GM06990 (cell line): Measurements from ENCODE around the gene GNL1.
A peak's percentile ranks its signal among the peaks of the same experiment; 100 is the strongest.
"Not testable (repeated sequence)": the region's sequence is repeated elsewhere in the genome, so short reads cannot be mapped to it uniquely, and the experiment has no call there.

Source experiments
- DNase-seq: peaks from one replicate; pipeline ENCODE4 v3.0.0-alpha.2; 2011; ENCODE audit not compliant: insufficient read length; ENCODE audit errors: extremely low read depth
- H3K27me3 ChIP-seq: replicated peaks from 2 replicates; pipeline ENCODE4 v1.6.0; 2011; ENCODE audit warnings: low read length; ENCODE audit not compliant: control insufficient read depth, insufficient read depth
- H3K36me3 ChIP-seq: 2 replicates; pipeline ENCODE4 v1.5.1; 2011; ENCODE audit warnings: low read length; ENCODE audit not compliant: control insufficient read depth, insufficient read depth
- H3K4me3 ChIP-seq: replicated peaks from 2 replicates; pipeline ENCODE4 v1.5.1; 2011; ENCODE audit warnings: low read depth, mild to moderate bottlenecking, control low read depth, low read length
- TF ChIP-seq, protein P1 (sequence below): IDR thresholded peaks from 2 replicates; pipeline ENCODE4 v1.5.1; 2011; ENCODE audit warnings: low read length, control low read depth, mild to moderate bottlenecking, inconsistent platforms; ENCODE audit not compliant: insufficient read depth, poor library complexity, severe bottlenecking

GNL1 gene

DNA sequence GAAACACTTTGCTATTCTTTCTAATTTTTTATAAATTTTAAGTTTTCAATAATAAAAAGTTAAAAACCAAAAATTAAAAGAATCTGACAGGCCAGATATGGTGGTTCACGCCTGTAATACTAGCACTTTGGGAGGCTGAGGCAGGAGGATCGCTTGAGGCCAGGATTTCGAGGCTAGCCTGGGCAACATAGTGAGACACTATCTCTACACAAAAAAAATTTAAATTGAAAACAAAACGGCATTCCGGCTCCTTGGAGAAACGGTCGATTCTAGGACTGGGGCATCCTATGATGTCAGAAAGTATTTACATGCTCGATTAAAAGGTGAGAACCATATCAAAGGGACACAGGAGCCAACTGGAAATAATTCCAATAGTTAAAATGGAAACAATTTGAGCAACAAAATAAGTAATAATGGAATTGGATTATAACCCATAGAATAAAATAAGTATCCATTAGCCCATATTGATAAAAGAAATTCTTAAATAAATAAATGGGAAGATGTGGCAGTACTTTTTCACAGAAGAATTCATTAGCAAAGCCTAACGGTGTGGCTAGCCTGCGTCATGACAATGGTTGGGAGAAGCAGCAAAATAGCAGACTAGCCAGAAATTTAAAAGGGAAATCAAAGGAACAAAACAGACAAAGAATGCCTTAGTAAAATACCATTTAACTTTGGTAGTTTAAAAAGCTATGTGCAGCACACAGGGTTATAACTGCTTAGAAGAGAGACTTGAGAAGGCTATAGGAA is 45.7 kb downstream of the GNL1 start:
- TF ChIP-seq, protein P1, sequence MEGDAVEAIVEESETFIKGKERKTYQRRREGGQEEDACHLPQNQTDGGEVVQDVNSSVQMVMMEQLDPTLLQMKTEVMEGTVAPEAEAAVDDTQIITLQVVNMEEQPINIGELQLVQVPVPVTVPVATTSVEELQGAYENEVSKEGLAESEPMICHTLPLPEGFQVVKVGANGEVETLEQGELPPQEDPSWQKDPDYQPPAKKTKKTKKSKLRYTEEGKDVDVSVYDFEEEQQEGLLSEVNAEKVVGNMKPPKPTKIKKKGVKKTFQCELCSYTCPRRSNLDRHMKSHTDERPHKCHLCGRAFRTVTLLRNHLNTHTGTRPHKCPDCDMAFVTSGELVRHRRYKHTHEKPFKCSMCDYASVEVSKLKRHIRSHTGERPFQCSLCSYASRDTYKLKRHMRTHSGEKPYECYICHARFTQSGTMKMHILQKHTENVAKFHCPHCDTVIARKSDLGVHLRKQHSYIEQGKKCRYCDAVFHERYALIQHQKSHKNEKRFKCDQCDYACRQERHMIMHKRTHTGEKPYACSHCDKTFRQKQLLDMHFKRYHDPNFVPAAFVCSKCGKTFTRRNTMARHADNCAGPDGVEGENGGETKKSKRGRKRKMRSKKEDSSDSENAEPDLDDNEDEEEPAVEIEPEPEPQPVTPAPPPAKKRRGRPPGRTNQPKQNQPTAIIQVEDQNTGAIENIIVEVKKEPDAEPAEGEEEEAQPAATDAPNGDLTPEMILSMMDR = no peak

DNA sequence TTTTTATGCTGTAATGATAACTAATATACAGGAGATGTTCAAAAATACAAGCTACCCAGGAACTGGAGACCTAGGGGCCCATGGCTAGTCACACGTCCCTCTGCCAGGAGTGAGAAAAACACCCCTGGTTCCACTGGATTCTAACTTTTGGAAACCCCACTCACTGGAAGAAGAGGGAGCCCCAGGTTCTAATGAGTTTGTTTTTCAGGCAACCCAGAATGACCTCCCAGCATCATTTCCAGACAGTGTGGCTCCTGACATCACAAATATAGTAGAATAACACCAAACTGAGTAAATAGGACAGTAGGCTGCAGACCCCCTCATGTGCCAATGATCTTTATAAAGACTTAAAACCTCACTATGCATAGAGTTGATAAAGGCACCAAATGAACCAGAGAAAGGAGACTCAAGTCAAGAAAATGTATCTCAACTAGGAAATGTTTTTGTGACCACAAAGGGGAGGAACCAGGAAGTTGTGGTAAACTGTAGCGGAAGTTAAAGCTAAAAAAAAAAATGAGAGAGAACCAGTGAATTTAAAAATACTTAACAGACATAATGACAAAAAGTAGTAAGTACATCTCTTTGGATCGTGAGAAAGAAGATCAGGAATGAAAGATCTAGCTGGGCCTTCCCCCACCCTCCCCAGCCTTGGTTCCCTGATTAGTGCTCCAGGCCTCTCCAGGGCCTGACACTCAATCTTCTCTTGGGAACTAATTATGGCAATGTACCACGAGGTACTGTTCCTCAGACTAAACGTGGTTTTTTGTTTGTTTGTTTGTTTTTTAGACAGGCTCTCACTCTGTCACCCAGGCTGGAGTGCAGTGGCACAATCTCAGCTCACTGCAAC is 47.2 kb downstream of the GNL1 start:
- DNase-seq = peak; percentile 66
- Histone ChIP-seq H3K27me3 (no peaks in the 10 kb centered on the region), H3K36me3 (no peaks in the 10 kb centered on the region), H3K4me3 (peak overlapping the region; percentile 30)
- TF ChIP-seq, protein P1 = no peak

More for the DNA sequence above, 45.7 kb downstream of the GNL1 start:
- Histone ChIP-seq H3K4me3 (no peak overlapping the region), H3K36me3 (no peaks in the 10 kb centered on the region), H3K27me3 (no peaks in the 10 kb centered on the region)
- no peak for DNase-seq

DNA sequence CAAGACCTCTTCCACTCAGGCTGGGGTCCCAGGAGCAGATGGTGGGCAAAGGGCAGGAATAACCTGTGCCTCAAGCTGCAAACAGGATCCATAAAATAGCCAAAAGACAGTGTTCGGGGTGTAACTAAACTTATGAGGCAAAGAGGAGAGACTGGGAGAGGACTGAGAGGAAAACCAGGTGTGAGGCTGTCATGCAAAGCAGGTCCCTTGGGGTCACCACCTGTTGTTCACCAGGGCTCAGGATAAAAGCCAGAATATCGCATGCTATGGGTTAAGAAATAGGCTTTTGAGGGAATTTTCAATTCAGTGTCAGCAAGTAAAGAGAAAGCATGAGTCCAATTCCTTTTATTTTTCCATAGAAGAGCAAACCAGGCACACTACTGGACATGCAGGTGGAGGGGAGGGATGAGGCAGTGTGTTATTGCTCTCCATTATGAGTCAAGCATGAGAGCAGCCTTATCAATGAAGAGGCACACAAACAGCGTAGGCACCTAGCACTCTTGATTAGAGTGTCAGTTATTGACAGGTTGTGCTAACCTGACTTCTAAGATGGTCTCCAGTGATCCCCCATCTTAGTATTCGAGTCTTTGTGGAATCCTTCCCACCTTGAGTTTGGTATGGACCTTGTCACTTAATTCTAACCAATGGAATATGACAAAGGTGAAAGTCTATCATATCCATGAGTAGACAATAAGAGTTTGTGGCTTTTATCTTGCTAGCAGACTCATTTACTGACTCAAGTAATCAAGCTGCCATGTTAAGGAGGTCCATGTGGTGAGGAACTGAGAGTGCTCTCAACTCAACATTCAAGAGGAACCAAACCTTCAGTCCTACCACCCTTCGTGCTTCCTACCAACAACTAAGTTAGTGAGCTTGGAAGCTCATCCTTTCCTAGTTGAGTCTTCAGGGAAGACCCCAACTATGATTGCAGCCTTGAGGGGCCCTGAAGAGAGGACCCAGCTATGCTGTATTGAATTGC is 48.2 kb downstream of the GNL1 start:
- H3K4me3 ChIP-seq = no peak overlapping the region
- TF ChIP-seq, protein P1 = no peak
- peak; percentile 37 for DNase-seq
- H3K36me3 ChIP-seq = no peaks in the 10 kb centered on the region
- no peaks in the 10 kb centered on the region for H3K27me3 ChIP-seq

DNA sequence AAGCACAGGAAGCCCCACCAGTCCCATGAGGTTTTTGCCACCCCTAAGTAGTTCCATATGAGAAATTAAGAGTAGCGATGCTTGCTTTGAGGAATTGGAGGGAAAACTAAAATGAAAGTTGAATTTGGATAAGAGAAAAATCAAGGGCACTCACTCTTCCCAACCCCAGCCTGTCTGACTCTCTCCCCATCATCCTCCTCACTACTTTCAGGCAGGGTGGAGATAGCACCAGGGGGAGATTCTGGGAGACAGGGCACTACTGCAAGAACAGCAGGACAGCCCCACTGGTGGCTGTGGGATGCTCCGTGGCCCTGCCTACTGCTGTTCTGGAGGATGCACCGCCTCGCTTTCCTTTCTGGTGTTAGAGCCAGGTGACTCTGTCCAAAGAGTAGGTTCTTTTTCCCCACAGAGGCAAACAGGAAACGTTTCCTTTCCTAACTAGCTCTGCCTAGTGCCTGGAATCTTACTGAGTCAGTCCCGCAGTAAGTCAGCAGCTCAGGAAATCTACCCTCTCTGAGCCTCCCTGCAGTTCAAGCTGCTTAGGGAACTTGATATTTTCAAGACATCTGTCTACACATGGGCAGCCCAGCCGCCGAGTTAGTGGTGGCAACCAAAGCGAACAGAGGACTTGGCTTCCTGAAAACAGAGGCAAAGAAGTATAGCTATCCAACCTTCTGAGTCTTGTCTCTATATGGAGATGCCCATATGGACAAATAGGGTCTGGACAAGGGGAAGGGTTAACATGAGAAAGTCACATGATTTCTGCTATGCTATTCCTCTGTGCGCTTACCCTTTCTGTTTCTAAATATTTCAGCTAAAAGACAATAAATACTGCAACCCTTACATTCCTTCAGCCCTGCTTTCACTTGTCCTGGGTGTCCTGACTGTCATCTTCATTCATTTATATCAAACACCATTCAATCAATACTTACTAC is 55.6 kb downstream of the GNL1 start:
- H3K4me3 ChIP-seq = no peak overlapping the region
- DNase-seq = no peak

DNA sequence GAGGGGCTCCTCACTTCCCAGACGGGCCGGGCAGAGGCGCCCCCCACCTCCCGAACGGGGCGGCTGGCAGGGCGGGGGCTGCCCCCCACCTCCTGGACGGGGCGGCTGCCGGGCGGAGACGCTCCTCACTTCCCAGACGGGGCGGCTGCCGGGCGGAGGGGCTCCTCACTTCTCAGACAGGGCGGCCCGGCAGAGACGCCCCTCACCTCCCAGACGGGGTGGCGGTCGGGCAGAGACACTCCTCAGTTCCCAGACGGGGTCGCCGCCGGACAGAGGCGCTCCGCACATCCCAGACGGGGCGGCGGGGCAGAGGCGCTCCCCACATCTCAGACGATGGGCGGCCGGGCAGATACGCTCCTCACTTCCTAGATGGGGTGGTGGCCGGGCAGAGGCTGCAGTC is 57.6 kb downstream of the GNL1 start:
- not testable (repeated sequence) for H3K4me3 ChIP-seq, H3K27me3 ChIP-seq, DNase-seq, H3K36me3 ChIP-seq

More for the DNA sequence above, 55.6 kb downstream of the GNL1 start:
- no peaks in the 10 kb centered on the region for H3K36me3 ChIP-seq
- H3K27me3 ChIP-seq = no peaks in the 10 kb centered on the region
- TF ChIP-seq, protein P1 = no peak
